Psoas muscle (tissue), 8 donors: ENCODE measurements around the gene TALDO1. TPM values are rescaled to one million over a fixed set of nuclear protein-coding genes. Genes with fewer than 3 reads are reported as not detected.

Source experiments
- ATAC-seq, 4 donors: fragments of 200-7000 bp; cut with Tn5 transposase; one replicate each; pipeline ENCODE4 v1.9.1; 2020; ENCODE audit warnings: moderate library complexity in 3 of 4, mild to moderate bottlenecking in 2 of 4
- DNase-seq, 2 donors: peaks; one replicate each; pipeline ENCODE4 v3.0.0-alpha.2; 2020
- H3K27ac ChIP-seq: fragments of 200-600 bp; one replicate; pipeline ENCODE4 v1.8.0; 2022
- H3K27me3 ChIP-seq, 3 donors: fragments of 200-600 bp in 1 of 3; one replicate each; pipeline versions ENCODE4 v1.6.1 to v1.8.0; 2013 to 2022; ENCODE audit warnings: low read length in 2 of 3, mild to moderate bottlenecking in 2 of 3, moderate library complexity in 1 of 3; ENCODE audit not compliant: insufficient read depth in 3 of 3
- H3K36me3 ChIP-seq, 2 donors: fragments of 200-600 bp in 1 of 2; one replicate each; pipeline versions ENCODE4 v1.6.1 to v1.8.0; 2013 to 2022; ENCODE audit warnings: low read depth in 1 of 2, mild to moderate bottlenecking in 1 of 2, moderate library complexity in 1 of 2; ENCODE audit not compliant: insufficient read depth in 1 of 2
- H3K4me1 ChIP-seq: fragments of 200-600 bp; one replicate; pipeline ENCODE4 v1.8.0; 2022
- H3K4me3 ChIP-seq: fragments of 200-600 bp; one replicate; pipeline ENCODE4 v1.8.0; 2022; ENCODE audit warnings: mild to moderate bottlenecking
- H3K9me3 ChIP-seq: fragments of 200-600 bp; one replicate; pipeline ENCODE4 v1.8.0; 2022
- WGBS, 3 donors: extraction: QIAGEN DNeasy Blood & Tissue Kit; methylation state at CpG; one replicate each; pipeline versions ENCODE4 v1.1.6 to v1.1.7; 2013; 5-methylcytosine and 5-hydroxymethylcytosine counted together
- intact Hi-C, 2 donors: fragments of 100-400 bp; cut with DNase I; formaldehyde crosslinking; loops; one replicate each; pipeline versions ENCODE4 v1.11.0 to v1.14.2; 2022
- polyA plus RNA-seq, 3 donors: library from polyadenylated mRNA; stranded (reverse); fragments of 200-250 nt; gene quantifications; one replicate each; pipeline ENCODE4 v1.2.3, GENCODE V29; 2013
- total RNA-seq, 4 donors: library from RNA; stranded (reverse); fragmentation: NEBNext Ultra II Directional in 2 of 4; extraction: Animal tissue kit (Norgen Biotek cat#: 25700) in 2 of 4; gene quantifications; one replicate each; pipeline versions ENCODE4 v1.2.1 to v1.2.4, GENCODE V29; 2021 to 2023
- TF ChIP-seq, protein P1 (sequence below): fragments of 200-600 bp; IDR thresholded peaks from one replicate; pipeline ENCODE4 v1.8.0; 2022; ENCODE audit warnings: antibody characterized with exemption
- donor health status: healthy with polysubstance abuse.
- donor health status: DM: no; HTN: no; CAD: no; lungs with moderate emphysema.
- donor health status: Bipolar disorder and iron deficiency.
- donor health status: healthy.
- donor health status: DM: yes; HTN: yes; CAD: no.
- donor health status: DM: no; HTN: no; CAD: no.
- donor health status: DM: no; HTN: no; CAD: no.
- donor health status: DM: yes; HTN: yes; CAD: no.

Gene TALDO1
- total and polyA plus RNA-seq, 7 donors = 58.7 to 140 (median 77.7) TPM

DNA sequence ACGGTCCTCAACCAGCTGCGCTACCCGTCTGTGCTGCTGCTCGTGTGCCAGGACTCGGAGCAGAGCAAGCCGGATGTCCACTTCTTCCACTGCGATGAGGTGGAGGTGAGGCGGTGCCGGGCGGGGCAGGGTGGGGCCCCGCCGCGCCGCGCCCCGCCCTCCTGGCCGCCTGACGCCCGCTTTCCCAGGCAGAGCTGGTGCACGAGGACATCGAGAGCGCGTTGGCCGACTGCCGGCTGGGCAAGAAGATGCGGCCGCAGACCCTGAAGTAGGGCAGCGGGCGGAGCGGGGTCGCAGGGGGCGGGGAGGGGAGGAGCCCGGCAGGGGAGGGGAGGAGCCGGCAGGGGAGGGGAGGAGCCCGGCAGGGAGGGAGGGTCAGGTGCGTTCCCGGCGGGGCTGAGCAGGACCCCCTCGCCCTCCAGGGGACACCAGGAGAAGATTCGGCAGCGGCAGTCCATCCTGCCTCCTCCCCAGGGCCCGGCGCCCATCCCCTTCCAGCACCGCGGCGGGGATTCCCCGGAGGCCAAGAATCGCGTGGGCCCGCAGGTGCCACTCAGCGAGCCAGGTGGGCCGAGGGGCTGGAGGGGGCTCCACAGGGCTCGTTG lies 26.5 kb upstream of the TALDO1 start:
- DNase-seq (peak in 1 of 2 donors; percentile 47), ATAC-seq (peak; percentile 39 to 62 (median 46))
- no peaks in the 10 kb centered on the region for H3K9me3 ChIP-seq
- no peak overlapping the region for H3K27ac ChIP-seq
- intact Hi-C loops = loop anchor here in 1 of 2 donors (5.0 kb wide), 1 partner anchor 58 kb away; no protein-coding TSS in a partner anchor
- H3K4me1 ChIP-seq = peaks cover 5% of the 10 kb centered on the region
- no peaks in the 10 kb centered on the region for H3K36me3 ChIP-seq
- peaks cover 0 to 65% (median 33%) of the 10 kb centered on the region in 3 donors for H3K27me3 ChIP-seq
- peak overlapping the region; percentile 38 for H3K4me3 ChIP-seq
- WGBS, 3 donors = 3 to 5% (median 5%) methylated on average over 31 to 53 of the region's 53 CpGs
- TF ChIP-seq, protein P1, sequence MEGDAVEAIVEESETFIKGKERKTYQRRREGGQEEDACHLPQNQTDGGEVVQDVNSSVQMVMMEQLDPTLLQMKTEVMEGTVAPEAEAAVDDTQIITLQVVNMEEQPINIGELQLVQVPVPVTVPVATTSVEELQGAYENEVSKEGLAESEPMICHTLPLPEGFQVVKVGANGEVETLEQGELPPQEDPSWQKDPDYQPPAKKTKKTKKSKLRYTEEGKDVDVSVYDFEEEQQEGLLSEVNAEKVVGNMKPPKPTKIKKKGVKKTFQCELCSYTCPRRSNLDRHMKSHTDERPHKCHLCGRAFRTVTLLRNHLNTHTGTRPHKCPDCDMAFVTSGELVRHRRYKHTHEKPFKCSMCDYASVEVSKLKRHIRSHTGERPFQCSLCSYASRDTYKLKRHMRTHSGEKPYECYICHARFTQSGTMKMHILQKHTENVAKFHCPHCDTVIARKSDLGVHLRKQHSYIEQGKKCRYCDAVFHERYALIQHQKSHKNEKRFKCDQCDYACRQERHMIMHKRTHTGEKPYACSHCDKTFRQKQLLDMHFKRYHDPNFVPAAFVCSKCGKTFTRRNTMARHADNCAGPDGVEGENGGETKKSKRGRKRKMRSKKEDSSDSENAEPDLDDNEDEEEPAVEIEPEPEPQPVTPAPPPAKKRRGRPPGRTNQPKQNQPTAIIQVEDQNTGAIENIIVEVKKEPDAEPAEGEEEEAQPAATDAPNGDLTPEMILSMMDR = no peak

DNA sequence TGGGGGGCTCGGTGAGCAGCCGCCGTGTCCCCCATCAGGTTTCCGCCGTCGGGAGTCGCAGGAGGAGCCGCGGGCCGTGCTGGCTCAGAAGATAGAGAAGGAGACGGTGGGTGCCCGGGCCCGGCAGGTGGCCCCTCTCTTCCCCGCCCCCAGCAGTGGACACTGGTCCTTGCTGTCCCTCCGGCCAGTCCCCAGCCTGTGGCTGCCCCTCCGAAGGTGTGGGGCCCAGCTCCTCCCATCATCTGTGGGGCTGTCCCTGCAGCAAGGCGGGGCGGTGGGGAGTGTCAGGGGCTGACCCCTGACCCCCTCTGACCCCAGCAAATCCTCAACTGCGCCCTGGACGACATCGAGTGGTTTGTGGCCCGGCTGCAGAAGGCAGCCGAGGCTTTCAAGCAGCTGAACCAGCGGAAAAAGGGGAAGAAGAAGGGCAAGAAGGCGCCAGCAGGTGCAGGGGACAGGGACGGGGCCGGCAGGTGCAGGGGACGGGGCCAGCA lies 26.0 kb upstream of the TALDO1 start:
- WGBS, 3 donors = 10 to 21% (median 13%) methylated on average over 17 to 28 of the region's 28 CpGs
- DNase-seq (no peak), ATAC-seq (no peak)
- TF ChIP-seq, protein P1 = no peak
- H3K27ac ChIP-seq = no peak overlapping the region
- peaks cover 0 to 71% (median 33%) of the 10 kb centered on the region in 3 donors for H3K27me3 ChIP-seq
- H3K4me1 ChIP-seq = peaks cover 5% of the 10 kb centered on the region
- no peaks in the 10 kb centered on the region for H3K9me3 ChIP-seq
- peak overlapping the region; percentile 38 for H3K4me3 ChIP-seq
- intact Hi-C loops = loop anchor here in 1 of 2 donors (5.0 kb wide), 1 partner anchor 59 kb away; no protein-coding TSS in a partner anchor
- no peaks in the 10 kb centered on the region for H3K36me3 ChIP-seq

DNA sequence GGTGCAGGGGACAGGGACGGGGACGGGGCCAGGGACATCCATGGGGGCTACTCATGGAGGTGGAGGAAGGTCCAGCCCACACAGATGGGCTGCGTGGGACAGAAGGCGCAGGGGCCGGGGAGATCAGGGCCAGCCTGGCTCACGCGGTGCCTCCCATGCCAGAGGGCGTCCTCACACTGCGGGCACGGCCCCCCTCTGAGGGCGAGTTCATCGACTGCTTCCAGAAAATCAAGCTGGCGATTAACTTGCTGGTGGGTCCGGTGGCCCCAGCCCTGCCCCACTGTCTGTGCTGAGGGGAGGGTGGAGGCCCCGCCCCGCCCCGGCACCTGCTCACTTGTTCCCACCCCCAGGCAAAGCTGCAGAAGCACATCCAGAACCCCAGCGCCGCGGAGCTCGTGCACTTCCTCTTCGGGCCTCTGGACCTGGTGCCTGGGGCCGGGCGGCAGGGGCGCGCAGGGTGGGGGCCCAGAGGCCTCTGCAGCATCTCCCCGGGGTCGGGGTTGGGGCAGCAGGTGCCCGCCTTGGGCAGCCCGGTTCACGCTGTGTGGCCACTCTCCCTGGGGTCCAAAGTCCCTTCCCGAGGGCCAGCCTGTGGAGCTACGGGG lies 25.4 kb upstream of the TALDO1 start:
- no peaks in the 10 kb centered on the region for H3K36me3 ChIP-seq
- H3K9me3 ChIP-seq = no peaks in the 10 kb centered on the region
- intact Hi-C loops = loop anchor here (1.0 to 5.0 kb wide), 4 partner anchors 46 to 167 kb away; no protein-coding TSS in a partner anchor
- ATAC-seq (peak in 1 of 4 donors; percentile 36), DNase-seq (peak in 1 of 2 donors; percentile 28)
- no peak overlapping the region for H3K27ac ChIP-seq
- H3K27me3 ChIP-seq = peaks cover 0 to 76% (median 36%) of the 10 kb centered on the region in 3 donors
- TF ChIP-seq, protein P1 = no peak
- H3K4me1 ChIP-seq = peaks cover 5% of the 10 kb centered on the region
- H3K4me3 ChIP-seq = no peak overlapping the region
- WGBS, 3 donors = 11 to 18% (median 11%) methylated on average over 25 to 33 of the region's 33 CpGs

DNA sequence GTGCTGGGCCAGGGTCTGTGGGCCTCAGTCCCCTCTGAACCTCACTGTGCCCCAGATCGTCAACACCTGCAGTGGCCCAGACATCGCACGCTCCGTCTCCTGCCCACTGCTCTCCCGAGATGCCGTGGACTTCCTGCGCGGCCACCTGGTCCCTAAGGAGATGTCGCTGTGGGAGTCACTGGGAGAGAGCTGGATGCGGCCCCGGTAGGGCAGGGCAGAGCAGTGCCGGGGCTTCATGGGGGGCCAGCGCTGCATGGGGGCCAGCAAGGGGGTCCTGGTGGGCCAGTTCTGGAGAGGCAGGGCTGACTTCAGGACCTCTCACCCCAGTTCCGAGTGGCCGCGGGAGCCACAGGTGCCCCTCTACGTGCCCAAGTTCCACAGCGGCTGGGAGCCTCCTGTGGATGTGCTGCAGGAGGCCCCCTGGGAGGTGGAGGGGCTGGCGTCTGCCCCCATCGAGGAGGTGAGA lies 24.9 kb upstream of the TALDO1 start:
- no peak for DNase-seq
- no peak for ATAC-seq
- H3K4me3 ChIP-seq = no peak overlapping the region
- 49 to 68% (median 53%) methylated on average over 13 to 20 of the region's 20 CpGs for WGBS, 3 donors
- H3K4me1 ChIP-seq = peaks cover 5% of the 10 kb centered on the region
- peaks cover 0 to 80% (median 39%) of the 10 kb centered on the region in 3 donors for H3K27me3 ChIP-seq
- no peak overlapping the region for H3K27ac ChIP-seq
- intact Hi-C loops = loop anchor here (1.0 to 5.0 kb wide), 4 partner anchors 46 to 168 kb away; no protein-coding TSS in a partner anchor
- H3K36me3 ChIP-seq = no peaks in the 10 kb centered on the region
- no peaks in the 10 kb centered on the region for H3K9me3 ChIP-seq
- TF ChIP-seq, protein P1 = no peak
